NCI-H2196 treated with DMSO at 0.1 percent for 48 hours (cell line): ENCODE measurements around the gene TMEM245.

Experiments used
- DNase-seq: peaks from one replicate; lab custom pipeline; 2025; ENCODE audit not compliant: unreplicated experiment; lab: John Stamatoyannopoulos, UW

The TMEM245 gene

DNA sequence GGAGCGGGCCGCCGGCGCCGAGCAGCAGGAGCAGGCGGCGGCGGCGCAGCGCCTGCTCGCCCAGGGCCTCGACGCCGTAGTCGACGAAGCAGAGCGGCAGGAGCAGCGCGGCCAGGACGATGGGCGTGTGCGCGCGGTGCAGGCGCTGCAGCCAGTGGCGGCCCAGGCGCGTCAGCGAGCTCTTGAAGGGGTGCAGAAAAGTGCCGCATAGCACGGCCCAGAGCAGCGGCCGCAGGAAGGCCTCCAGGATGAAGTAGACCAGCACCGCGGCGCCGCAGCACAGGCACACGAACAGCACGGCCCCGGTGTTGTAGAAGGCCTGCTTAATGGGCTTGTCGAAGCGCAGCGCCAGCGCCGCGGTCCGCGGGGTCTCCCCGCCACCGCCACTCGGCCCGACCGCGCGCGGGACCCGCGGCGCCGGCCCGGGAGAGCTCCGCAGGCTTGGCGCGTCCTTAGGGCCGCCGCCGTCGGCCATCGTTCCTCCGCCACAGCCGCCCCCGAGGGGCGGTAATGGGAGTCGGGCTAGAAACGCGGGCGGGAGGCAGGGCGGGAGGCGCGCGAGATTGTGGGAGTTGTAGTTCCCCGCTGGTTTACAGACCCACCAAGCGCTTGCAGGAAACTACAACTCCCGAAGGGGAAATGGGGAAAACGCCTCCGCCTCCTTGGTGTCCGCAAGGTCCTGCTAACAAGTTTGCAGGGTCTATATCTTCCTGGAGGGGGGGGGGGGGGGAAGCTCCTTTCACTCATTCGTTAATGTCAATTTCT lies at the start of gene TMEM245:
TSS of gene TMEM245 (minus strand) at position 509 of the 765 bp plus-strand sequence. CDS start at position 475, 34 bp downstream.
- peak; percentile 96 for DNase-seq

DNA sequence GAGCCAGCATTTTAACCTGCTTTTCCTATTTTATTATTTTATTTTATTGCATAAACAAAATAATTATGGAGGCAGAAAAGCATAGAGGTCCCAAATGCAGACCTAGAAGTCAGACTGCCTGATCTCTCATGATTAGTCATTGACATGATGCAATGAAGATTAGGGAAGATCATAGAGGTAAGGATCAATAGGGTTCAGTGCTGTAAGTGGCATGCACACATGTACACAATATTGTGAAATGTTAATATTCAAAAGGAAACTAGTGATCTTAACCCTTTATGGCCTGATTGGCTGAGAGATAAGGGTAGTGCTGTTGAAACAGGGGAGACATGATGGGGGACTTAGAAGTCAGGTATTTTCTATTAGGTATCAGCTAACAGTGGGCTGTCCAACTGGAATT lies 48.4 kb upstream of the TMEM245 start:
- no peak for DNase-seq

DNA sequence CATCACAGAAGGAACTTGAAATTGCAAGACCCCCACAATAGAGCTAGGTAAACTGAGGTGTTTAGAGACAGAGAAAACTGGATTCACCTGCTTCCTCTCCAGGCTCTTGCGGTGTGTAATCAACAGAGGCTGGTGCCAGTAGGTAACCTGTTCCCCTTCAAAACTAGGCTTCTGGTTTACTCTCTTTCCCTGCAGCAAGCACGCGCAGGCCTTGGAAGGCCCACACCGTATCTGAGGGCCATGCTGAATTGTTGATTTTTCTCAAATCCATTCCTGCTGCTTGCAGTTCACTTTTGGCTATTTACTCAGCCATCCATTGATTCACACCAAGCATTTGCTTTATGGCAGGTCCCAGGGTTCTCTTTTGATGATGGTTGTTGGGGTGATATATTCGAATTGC lies 48.0 kb upstream of the TMEM245 start:
- DNase-seq, result no peak

DNA sequence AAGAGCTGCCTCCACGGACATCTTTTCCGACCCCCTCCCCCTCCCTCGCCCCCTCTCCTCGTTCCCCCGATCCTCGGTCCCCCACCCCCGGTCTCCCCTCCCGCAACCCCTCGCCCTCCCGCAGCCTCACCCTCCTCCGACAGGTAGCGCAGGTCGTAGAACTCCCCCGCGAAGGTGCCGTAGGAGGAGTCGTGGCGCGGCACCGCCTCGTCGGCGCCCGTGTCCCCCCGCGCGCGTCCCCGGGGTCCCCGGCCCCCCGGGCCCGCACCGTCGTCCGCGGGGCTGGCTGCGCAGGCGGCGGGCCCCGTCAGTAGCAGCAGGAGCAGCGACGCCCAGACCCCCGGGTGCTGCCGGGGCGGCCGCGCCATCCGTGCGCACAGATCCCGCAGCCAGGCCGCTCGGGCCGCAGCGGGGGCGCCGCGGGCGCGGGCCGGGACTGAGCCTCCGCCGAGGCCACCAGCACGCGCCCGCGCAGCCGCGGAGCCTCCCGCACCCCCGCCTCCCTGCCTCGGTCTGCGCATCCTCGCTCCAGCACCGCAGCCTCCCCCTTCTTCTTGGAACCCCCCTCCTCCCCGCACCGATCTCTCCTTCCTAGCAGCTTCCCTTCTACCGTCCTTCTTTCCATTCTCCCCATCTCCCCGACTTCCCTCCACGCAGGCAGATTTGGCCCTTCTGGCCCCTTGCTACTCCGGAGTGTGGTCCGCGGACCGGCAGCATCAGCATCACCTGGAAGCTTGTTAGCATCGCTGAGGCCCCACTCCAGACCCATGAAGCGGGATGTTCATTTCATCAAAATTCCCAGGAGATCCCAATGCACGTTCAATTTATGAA lies 47.2 kb upstream of the TMEM245 start, which contains the start of gene FRRS1L:
TSS of gene FRRS1L (minus strand) at position 479 of the 831 bp plus-strand sequence. CDS start at position 368, 111 bp downstream.
- DNase-seq, result no peak

DNA sequence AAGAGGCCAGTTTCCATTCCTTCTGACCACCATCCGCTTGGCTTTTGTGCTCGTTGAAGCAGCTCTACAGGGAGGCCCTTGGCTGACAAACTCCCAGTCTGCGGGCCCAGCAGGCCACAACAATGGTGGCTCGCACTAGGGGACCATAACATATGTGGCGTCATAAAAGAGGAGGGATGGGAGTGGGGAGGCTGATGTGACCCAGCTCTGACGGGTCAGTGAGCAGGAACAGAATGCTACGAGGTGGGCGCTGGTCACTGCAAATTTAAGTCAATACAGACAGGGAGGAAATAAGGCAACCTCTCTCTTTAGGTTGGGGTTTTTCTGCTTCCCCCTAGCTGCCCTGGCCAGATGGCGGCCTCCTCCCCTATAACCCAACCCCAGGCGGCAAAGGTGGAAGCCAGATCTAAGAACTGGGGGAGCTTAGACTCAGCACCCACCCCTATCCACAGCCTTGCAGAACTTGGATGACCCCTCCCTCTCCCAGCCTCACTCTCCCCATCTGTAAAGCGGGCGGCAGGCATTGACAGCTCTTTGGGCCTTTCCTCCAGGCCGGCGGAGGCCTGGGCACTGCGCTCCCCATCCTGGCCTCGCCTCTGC lies 46.5 kb upstream of the TMEM245 start:
- no peak for DNase-seq

DNA sequence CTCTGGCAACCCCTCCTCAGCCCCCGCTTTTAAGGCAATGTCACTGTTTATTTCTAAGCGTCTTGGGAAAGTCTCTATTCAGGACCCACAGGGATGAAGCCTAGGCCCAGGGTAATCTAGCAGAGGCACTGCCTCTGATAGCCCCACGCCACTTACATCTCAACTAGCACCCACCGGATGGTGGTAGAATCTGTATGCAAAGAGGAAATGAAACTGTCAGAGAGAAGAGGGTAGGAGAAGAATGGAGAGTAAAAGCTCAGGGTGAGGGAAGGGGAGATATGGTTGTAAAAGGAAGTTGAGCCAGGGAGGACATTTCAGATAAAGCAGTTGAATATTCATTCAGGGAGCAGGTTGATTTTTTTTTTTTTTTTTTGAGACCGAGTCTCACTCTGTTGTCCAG lies 44.3 kb upstream of the TMEM245 start:
- no peak for DNase-seq

DNA sequence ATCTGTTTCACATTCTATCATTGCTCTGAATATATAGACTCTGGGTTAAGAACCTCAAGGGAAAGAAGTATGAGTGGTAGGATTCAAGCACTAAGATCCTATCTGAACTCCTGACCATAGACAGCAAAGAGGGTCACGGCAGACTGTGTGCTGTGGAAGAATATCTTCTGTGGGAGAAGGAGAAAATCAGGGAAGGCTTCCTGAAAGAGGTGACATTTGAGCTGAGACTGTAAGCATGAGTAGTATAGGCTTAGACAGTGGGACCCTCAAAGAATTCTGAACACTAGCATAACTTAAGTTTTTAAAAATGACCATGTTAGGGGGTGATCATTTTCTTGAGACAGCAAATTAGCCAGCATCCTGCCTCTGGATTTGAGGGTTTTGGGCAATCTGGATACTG lies 43.4 kb upstream of the TMEM245 start:
- no peak for DNase-seq

DNA sequence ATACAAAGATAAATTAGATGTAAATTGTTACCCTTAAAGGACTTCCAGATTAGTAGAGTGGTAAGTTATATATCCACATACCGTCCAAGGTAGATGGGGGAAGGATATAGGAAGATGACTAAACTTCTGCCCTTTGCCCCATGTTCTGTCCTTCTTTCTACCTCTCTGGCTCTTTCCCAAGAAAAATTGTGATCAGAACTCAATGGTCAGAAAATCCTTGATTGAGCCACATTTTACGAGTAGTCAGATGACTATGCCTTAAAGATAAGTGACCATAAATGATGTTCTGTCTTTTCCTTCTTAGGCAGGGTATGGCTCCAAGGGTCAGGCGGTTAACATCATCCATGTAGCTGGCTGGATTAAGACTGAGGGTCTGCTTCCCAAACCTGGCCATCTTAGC lies 42.9 kb upstream of the TMEM245 start:
- DNase-seq, result no peak

DNA sequence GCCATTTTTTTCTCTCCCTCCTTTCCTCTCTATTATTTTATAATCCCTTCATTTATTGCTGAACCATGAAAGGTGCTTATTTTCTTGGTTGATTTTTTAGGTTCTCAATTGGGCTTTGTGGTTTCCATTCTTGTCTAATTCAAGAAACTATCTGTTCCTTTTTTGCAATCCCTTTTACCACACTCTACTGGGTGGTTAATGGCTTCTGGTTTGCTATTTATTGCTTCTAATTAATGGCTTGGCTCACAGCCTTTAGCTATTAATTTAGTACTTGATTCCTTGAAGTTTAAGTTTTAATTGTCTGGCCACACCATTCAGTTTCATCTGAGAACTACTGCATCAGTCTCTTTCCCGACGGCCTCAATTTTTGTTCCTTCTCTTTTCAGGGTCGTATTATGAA lies 41.7 kb upstream of the TMEM245 start:
- DNase-seq, result no peak

DNA sequence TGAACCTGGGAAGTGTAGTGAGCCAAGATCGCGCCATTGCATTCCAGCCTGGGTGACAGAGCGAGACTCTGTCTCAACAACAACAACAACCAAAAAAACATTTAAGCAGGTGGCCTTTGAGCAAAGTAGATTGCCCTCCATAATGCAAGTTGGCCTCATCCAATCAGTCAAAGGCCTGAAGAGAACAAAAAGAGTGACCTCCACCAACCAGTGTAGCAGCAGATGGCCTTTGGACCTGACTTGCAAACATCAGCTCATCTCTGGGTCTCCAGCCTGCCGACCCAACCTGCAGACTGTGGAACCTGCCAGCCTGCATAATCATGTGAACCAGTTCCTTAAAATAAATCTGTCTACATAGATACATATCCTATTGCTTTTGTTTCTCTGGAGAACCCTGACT lies 39.8 kb upstream of the TMEM245 start:
- DNase-seq, result no peak

DNA sequence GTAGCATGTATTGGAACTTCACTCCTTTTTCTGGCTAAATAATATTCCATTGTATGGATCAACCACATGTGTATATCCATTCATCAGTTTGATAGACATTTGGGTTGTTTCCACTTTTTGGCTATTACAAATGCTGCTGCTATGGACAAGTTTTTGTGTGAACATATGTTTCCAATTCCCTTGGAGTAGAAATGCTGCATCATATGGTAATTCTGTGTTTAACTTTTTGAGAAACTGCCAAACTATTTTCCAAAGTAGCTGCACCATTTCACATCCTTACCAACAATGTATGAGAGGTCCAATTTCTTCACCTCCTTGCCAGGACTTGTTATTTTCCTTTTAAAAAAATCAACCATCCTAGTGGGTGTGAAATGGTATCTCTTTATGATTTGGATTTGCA lies 38.9 kb upstream of the TMEM245 start:
- DNase-seq, result no peak

DNA sequence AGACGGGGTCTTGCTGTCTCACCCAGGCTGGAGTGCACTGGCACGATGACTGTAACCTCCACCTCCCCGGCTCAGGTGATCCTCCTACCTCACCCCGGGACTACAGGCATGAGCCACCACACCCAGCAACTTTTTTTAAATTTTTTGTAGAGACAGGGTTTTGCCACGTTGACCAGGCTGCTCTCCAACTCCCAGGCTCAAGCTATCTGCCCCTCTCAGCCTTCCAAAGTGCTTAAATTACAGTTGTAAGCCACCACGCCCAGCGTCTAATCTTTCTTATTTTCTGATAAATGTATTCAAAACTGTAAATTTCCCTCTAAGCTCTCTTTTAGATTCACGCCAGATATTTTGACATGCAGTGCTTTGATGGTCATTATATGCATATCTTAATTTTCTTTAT lies 37.0 kb upstream of the TMEM245 start:
- no peak for DNase-seq

DNA sequence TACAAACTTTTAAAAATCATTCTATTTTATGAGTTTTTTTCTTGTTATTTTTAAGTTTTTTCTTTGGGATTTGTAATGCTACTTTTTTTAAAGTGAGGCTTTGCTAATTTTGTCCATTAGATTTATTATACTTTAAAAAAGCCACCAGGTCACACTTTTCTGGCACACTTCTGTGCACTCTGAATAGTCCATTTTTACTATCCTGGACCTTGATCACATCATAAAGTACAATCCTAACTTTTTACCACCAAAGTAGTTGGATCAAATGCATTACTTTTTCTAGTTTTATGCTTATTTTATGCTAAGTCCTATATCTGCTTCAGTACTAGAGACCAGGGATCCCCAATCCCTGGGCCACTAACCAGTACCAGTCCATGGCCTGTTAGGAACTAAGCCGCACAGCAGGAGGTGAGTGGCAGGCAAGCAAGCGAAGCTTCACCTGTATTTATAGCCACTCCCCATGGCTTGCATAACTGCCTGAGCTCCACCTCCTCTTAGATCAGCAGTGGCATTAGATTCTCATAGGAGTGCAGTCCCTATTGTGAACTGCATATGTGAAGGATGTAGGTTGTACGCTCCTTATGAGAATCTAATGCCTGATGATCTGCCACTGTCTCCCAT lies 31.3 kb upstream of the TMEM245 start:
- no peak for DNase-seq

DNA sequence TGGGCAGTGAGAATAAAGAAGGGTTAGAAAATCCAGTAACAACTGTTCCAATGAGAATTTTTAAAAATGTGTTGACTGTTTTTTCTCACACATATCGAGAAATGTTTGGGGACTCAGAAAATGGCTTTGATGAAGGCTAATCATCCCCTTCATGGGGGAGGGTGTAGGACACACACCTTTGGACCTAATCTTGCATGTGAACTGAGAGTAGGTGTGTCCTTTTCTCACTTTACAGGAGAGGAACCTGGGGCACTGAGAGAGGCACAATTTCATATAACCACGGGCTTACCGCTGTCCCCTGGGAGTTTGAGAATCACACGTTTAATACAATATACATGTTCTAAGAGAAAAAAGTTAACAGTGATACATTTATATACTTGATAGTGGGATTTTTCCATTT lies 30.0 kb upstream of the TMEM245 start:
- DNase-seq, result no peak

DNA sequence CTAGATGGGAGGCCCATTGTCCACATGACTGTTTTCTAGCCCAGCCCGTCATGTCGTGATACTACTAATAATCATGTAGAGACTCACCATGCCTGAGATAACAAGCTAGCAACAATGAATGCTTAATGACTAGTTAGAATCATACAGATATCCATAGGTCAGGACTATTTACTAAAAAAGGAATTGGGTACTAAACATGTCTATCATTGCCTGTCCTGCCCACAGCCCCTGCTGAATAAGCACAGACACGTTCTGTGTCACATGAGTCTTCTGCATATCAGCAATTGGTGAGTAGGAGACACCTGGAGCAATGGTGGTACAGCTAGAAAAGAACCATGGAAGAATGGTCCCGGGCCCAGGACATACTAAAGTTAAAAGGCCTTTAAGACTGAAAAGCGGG lies 29.3 kb upstream of the TMEM245 start:
- no peak for DNase-seq

DNA sequence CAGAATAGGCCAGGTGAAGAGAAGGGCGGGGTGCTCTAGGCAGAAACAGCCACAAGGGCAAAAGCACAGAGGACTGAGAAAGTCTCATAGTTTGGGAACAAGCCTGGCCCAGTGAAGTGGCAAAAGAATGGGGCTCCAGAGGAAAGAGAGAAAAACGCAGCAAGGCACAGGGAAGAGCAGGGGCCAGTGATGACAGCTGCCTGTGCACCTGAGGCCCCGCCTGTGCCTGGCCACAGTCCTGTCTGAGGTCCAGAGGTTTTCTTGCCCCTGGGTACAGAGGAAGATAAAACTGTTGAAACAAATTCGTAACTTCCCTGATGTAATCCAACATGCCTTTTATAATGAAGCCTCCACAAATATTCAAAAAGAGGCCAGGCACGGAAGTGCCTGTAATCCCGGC lies 25.3 kb upstream of the TMEM245 start:
- DNase-seq, result no peak

DNA sequence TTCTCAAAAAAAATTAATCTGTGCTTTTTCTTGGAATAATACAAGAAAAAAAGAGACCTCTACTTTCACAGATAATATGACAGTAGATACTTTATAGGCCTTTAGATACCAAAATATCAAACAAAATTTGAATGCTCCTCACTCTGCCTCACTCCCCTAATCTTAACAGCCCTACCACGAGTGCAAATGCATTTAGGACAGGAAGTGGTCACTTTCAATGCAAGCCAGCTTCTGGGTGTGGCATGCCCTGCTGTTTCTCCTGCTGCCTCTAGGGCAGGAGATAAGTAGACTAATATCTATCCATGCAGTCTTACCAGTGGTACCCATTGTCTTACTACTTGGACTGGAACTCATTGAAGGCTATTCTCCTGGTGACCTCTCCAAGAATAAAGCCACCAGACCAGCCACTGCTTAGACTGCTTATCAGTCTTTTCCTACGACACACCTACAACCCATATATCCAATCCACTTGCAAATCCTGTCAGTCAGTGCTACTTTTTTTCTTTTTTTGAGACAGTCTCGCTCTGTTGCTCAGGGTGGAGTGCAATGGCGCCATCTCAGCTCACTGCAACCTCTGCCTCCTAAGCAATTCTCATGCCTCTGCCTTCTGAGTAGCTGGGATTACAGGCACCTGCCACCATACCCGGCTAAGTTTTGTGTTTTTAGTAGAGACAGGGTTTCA lies 24.3 kb upstream of the TMEM245 start:
- no peak for DNase-seq

DNA sequence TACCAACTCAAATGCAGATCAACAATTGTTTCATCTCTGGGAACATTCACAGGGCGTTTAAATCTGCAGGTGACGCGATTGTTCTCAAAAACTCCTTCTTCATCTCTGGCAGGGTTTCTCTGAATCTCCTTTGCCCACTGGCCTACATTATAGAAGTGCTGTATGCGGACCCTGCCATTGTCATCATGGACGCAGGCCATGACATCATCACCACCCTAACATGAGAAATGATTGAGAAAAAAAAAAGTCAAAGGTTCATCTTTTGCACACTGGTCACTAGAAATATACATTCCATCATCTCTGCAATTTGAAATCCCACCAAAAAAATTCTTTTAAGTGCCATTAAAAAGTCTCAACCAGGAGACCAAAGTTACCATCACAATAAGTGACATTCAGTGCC lies 21.6 kb upstream of the TMEM245 start:
- DNase-seq, result no peak

DNA sequence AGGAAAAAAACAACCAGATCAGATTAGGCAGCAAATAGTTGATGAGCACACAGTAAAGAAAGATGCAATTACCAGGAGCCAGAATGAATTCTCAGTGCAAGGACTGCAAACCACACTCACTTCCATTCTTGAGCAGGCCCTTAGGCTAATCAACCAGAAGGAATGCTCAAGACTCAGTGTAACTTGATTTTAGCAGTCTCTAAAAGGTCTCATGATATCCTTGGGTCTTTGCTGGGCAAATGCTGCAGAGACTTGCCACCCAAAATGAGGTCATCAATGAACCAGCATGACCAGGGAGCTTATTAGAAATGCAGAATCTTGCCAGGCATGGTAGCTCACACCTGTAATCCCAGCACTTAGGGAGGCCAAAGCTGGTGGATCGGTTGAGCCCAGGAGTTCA lies 20.1 kb upstream of the TMEM245 start:
- DNase-seq, result no peak

DNA sequence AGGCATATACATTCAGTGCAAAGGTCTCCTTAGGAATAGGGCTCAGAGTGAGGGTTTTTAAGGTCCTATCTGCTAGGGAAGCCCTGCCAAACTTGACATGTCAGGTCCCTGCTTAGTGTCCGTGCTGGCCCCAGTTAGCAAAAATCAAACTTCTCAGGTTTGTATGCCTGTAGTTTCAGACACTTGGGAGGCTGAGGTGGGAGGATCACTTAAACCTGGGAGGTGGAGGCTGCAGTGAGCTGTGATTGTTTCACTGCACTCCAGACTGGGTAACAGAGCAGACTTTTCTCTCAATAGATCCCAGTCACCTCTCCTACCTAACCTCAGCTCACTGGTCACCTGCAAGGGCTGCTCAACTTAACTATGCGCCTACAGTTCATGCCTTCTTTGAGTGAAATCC lies 18.7 kb upstream of the TMEM245 start:
- DNase-seq, result no peak

DNA sequence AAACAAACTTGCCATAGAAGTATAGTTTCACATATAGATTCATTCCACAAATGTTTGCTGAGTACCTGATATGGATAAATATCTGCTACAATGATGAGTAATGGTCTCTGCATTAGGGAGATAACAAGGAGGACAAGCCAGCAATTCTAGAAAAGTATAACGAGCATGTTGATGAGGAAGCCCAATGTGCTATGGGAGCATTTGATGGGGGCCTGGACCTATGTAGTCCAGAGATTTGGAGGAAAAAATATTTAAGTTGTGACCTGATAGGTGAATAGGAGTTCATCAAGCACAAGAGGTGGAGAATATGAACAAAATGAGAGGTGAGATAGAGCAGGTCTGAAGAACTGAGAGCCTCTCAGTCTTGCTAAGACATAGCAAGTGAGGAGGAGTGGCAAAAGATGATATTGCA lies 14.4 kb upstream of the TMEM245 start:
- DNase-seq, result no peak
